ENCODE results near the gene TRIM9. TPM values are rescaled to one million over a fixed set of nuclear protein-coding genes. Genes with fewer than 3 reads are reported as not detected.

Gene TRIM9
- total and polyA plus RNA-seq, 2 donors (not counting 3 experiments of a cell fraction or from before 2014, with no cell fraction given) = not detected

DNA sequence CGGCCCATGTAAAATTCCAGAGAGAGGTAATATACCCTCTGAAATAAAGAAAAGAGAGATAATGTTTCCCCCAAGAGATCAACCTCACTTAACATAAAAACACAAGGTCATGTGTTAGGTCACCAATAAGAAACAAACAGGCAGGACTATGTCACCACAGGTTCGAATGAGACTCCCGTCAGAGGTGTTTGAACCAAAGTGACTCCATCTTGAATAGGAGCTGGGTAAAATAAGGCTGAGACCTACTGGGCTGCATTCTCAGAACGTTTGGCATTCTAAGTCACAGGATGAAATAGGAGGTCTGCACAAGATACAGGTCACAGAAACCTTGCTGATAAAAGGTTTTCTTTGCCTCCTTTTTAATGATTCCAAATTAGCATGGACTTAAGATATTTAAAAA is 157.1 kb downstream of the TRIM9 start:
- H3K4me3 ChIP-seq (replicated peaks in 1 of 3; ENCODE audit: insufficient read depth in 1 of 3, low read depth in 1 of 3, low read length in 3 of 3) = no peak overlapping the region
- H3K9me3 ChIP-seq (replicated peaks; ENCODE audit: control insufficient read depth, insufficient read depth, low read length) = no peaks in the 10 kb centered on the region
- ChIA-PET CTCF (no interaction called here), POLR2A (no interaction called here)
- no peaks in the 10 kb centered on the region for H3K9me1 ChIP-seq (replicated peaks; ENCODE audit: control insufficient read depth, extremely low read depth, insufficient read depth, low read length)
- H3K4me2 ChIP-seq (ENCODE audit: insufficient read depth, low read length) = no peak overlapping the region
- H4K20me1 ChIP-seq (replicated peaks; ENCODE audit: control insufficient read depth, extremely low read depth, insufficient read depth, low read length) = no peaks in the 10 kb centered on the region
- no peak for DNase-seq (ENCODE audit: low read depth, low spot score)
- TF ChIP-seq POLR2A (IDR thresholded peaks at IDR 0.05; ENCODE audit: low read depth, low read length) (no peak), GATA2 (IDR thresholded peaks at IDR 0.05; ENCODE audit: insufficient read depth, insufficient read length, low read depth, low read length) (no peak), MYC (IDR thresholded peaks at IDR 0.05; ENCODE audit: low read depth, low read length) (no peak), JUN (IDR thresholded peaks at IDR 0.05; ENCODE audit: borderline replicate concordance, insufficient read depth, insufficient read length, low read depth) (no peak), EZH2 (IDR thresholded peaks at IDR 0.05; ENCODE audit: borderline replicate concordance, low read depth, low read length, severe bottlenecking) (no peak), FOS (IDR thresholded peaks at IDR 0.05; ENCODE audit: borderline replicate concordance, insufficient read depth, low read length) (no peak)
- TF ChIP-seq, protein P1, sequence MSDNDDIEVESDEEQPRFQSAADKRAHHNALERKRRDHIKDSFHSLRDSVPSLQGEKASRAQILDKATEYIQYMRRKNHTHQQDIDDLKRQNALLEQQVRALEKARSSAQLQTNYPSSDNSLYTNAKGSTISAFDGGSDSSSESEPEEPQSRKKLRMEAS (IDR thresholded peaks at IDR 0.05; ENCODE audit: insufficient read depth, insufficient read length) = no peak
- TF ChIP-seq, protein P2, sequence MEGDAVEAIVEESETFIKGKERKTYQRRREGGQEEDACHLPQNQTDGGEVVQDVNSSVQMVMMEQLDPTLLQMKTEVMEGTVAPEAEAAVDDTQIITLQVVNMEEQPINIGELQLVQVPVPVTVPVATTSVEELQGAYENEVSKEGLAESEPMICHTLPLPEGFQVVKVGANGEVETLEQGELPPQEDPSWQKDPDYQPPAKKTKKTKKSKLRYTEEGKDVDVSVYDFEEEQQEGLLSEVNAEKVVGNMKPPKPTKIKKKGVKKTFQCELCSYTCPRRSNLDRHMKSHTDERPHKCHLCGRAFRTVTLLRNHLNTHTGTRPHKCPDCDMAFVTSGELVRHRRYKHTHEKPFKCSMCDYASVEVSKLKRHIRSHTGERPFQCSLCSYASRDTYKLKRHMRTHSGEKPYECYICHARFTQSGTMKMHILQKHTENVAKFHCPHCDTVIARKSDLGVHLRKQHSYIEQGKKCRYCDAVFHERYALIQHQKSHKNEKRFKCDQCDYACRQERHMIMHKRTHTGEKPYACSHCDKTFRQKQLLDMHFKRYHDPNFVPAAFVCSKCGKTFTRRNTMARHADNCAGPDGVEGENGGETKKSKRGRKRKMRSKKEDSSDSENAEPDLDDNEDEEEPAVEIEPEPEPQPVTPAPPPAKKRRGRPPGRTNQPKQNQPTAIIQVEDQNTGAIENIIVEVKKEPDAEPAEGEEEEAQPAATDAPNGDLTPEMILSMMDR (IDR thresholded peaks at IDR 0.05; ENCODE audit: extremely low read depth in 1 of 2, insufficient read depth in 1 of 2, low read depth in 1 of 2, low read length in 2 of 2) = no peak
- dilution Hi-C loops (cut with MboI; ENCODE audit: extremely low pct_ligation_motif_present, low sequenced_read_pairs) = no loop called here
- intact Hi-C loops (cut with micrococcal nuclease) = no loop called here
- no TSS peak for BruUV-seq (replicated peaks)
- FAIRE-seq = no peak
- no peaks in the 10 kb centered on the region for H3K79me2 ChIP-seq (ENCODE audit: control insufficient read depth, insufficient read depth, low read length)
- H3K36me3 ChIP-seq (ENCODE audit: control insufficient read depth in 2 of 2, extremely low read depth in 1 of 2, insufficient read depth in 2 of 2, low read length in 2 of 2) = peaks cover 0 to 6% of the 10 kb centered on the region in 2 experiments
- H3K9ac ChIP-seq (replicated peaks; ENCODE audit: extremely low read depth, insufficient read depth, low read length) = no peak overlapping the region
- no peaks in the 10 kb centered on the region for H3K27me3 ChIP-seq (ENCODE audit: control insufficient read depth in 2 of 2, insufficient read depth in 2 of 2, low read length in 2 of 2)
- H2AFZ ChIP-seq (ENCODE audit: low read depth, low read length) = no peak overlapping the region
- H3K27ac ChIP-seq (ENCODE audit: insufficient read depth, low read depth, low read length) = no peak overlapping the region
- no peaks in the 10 kb centered on the region for H3K4me1 ChIP-seq (ENCODE audit: control insufficient read depth, extremely low read depth, insufficient read depth, low read length)

All from endothelial cell of umbilical vein (primary cell).